Ureter (tissue), 1 donor: ENCODE data around the gene BBLN. TPM values are rescaled to one million over a fixed set of nuclear protein-coding genes. Genes with fewer than 3 reads are reported as not detected.
"Not testable (repeated sequence)": the region's sequence is repeated elsewhere in the genome, so short reads cannot be mapped to it uniquely, and the experiment has no call there.

ENCODE experiments used
- DNase-seq: peaks from one replicate; pipeline ENCODE4 v3.0.0-alpha.2; 2020; ENCODE audit warnings: low spot score
- total RNA-seq: library from RNA; stranded (reverse); gene quantifications from one replicate; pipeline ENCODE4 v1.2.4, GENCODE V29; 2023
- donor health status: DM: yes; HTN: yes; CAD: no.

The BBLN gene
- total RNA-seq, 1 donor from 2014 or later = 179 TPM

- DNase-seq = no peak
Observed at GRCh38 chr9:128162215-128163026, 2.4 kb downstream of the BBLN start.

- DNase-seq = no peak
Observed at GRCh38 chr9:128163027-128163515, 3.0 kb downstream of the BBLN start.

GRCh38 chr9:128163523-128164306, 3.6 kb downstream of the BBLN start:
- no peak for DNase-seq

GRCh38 chr9:128164307-128164885, 4.3 kb downstream of the BBLN start:
- no peak for DNase-seq

GRCh38 chr9:128166169-128166568, 6.1 kb downstream of the BBLN start:
- DNase-seq = no peak

- no peak for DNase-seq
Observed at GRCh38 chr9:128167209-128167608, 7.1 kb downstream of the BBLN start.

GRCh38 chr9:128168731-128169308, 8.8 kb downstream of the BBLN start:
- DNase-seq = no peak

GRCh38 chr9:128169492-128169891, 9.4 kb downstream of the BBLN start:
- DNase-seq = no peak

- no peak for DNase-seq
Observed at GRCh38 chr9:128169925-128170324, 9.9 kb downstream of the BBLN start.

GRCh38 chr9:128174062-128174461, 14.0 kb downstream of the BBLN start:
- DNase-seq = no peak

GRCh38 chr9:128175102-128175563, 15.1 kb downstream of the BBLN start:
- DNase-seq = no peak

- DNase-seq = no peak
Observed at GRCh38 chr9:128175726-128176125, 15.7 kb downstream of the BBLN start.

GRCh38 chr9:128178806-128179431, 18.9 kb downstream of the BBLN start:
- DNase-seq = no peak

GRCh38 chr9:128180001-128180400, 19.9 kb downstream of the BBLN start:
- DNase-seq = no peak

- DNase-seq = no peak
Observed at GRCh38 chr9:128180447-128180846, 20.4 kb downstream of the BBLN start.

GRCh38 chr9:128181480-128181879, 21.4 kb downstream of the BBLN start:
- not testable (repeated sequence) for DNase-seq

GRCh38 chr9:128182893-128183588, 23.0 kb downstream of the BBLN start:
- DNase-seq = no peak

- DNase-seq = no peak
Observed at GRCh38 chr9:128185979-128186965, 26.2 kb downstream of the BBLN start.

GRCh38 chr9:128187361-128187760, 27.3 kb downstream of the BBLN start:
- DNase-seq = no peak

GRCh38 chr9:128188209-128188608, 28.1 kb downstream of the BBLN start:
- no peak for DNase-seq
